Esophagus muscularis mucosa (tissue), 4 donors: Measurements from ENCODE around the gene GNG7. TPM values are rescaled to one million over a fixed set of nuclear protein-coding genes. Genes with fewer than 3 reads are reported as not detected.
A peak's percentile ranks its signal among the peaks of the same experiment; 100 is the strongest.

Source experiments
- DNase-seq: peaks from one replicate; pipeline ENCODE4 v3.0.0-alpha.2; 2017; ENCODE audit errors: extremely low spot score
- H3K27ac ChIP-seq, 4 donors: fragments of 200-600 bp; sonication (generic); replicated peaks in 1 of 4; 1 replicate in 3 of 4; 2 replicates in 1 of 4; pipeline ENCODE4 v1.5.1; 2016 to 2019; ENCODE audit warnings: mild to moderate bottlenecking in 1 of 4
- H3K27me3 ChIP-seq, 4 donors: fragments of 200-600 bp; sonication (generic); one replicate each; pipeline versions ENCODE4 v1.5.1 to v1.6.0; 2016 to 2019
- H3K36me3 ChIP-seq, 4 donors: fragments of 200-600 bp; sonication (generic); one replicate each; pipeline ENCODE4 v1.5.1; 2016 to 2019
- H3K4me1 ChIP-seq, 4 donors: fragments of 200-600 bp; sonication (generic); one replicate each; pipeline ENCODE4 v1.5.1; 2016 to 2019
- H3K4me3 ChIP-seq, 4 donors: fragments of 200-600 bp; sonication (generic); 1 replicate in 2 of 4; 2 replicates in 2 of 4; pipeline ENCODE4 v1.5.1; 2016 to 2019; ENCODE audit warnings: mild to moderate bottlenecking in 4 of 4, moderate library complexity in 1 of 4
- H3K9me3 ChIP-seq, 4 donors: fragments of 200-600 bp; sonication (generic); 1 replicate in 3 of 4; 2 replicates in 1 of 4; pipeline ENCODE4 v1.5.1; 2016 to 2019
- CTCF ChIP-seq, 3 experiments: fragments of 200-600 bp in 2 of 3; fragments of 450-650 bp in 1 of 3; sonication (generic) in 2 of 3; IDR thresholded peaks; one replicate each; pipeline ENCODE4 v1.5.1; 2017 to 2019; ENCODE audit warnings: antibody characterized with exemption in 3 of 3, mild to moderate bottlenecking in 2 of 3, moderate library complexity in 1 of 3
- EP300 ChIP-seq: sonication (generic); formaldehyde crosslinking; IDR thresholded peaks from one replicate; pipeline ENCODE4 v1.6.1; 2017; ENCODE audit warnings: antibody characterized with exemption
- POLR2A ChIP-seq: fragments of 450-650 bp; IDR thresholded peaks from one replicate; pipeline ENCODE4 v1.6.1; 2017; ENCODE audit warnings: antibody characterized with exemption, moderate library complexity, mild to moderate bottlenecking, low read depth
- POLR2AphosphoS5 ChIP-seq, 2 donors: sonication (generic); formaldehyde crosslinking; IDR thresholded peaks; one replicate each; pipeline ENCODE4 v1.6.1; 2017; ENCODE audit warnings: antibody characterized with exemption in 2 of 2
- WGBS: methylation state at CpG from one replicate; pipeline ENCODE4 v1.1.5; 2018; 5-methylcytosine and 5-hydroxymethylcytosine counted together
- intact Hi-C: fragments of 100-400 bp; cut with DNase I; formaldehyde crosslinking; loops from one replicate; pipeline ENCODE4 v1.15.1; 2023
- total RNA-seq, 4 donors: library from RNA; depleted of rRNA; stranded (reverse); fragments of >200 nt; gene quantifications; one replicate each; pipeline versions ENCODE4 v1.1.0 to v1.2.1, GENCODE V29; 2016

GNG7 gene
- total RNA-seq, 4 donors from 2014 or later: 6.3 to 18.8 (median 13.0) TPM

- Histone ChIP-seq H3K27me3 (peaks cover 0 to 14% (median 0%) of the 10 kb centered on the region in 4 donors), H3K4me3 (no peak overlapping the region), H3K4me1 (no peaks in the 10 kb centered on the region), H3K36me3 (peaks cover 0 to 4% (median 0%) of the 10 kb centered on the region in 4 donors), H3K9me3 (peaks cover 0 to 11% (median 7%) of the 10 kb centered on the region in 4 donors), H3K27ac (no peak overlapping the region)
- 69% methylated on average over 5 of the region's 5 CpGs for WGBS
- DNase-seq: no peak
- intact Hi-C loops: no loop called here
- TF ChIP-seq CTCF (IDR thresholded peaks at IDR 0.05) (no peak), EP300 (no peak), POLR2AphosphoS5 (IDR thresholded peaks at IDR 0.05) (no peak), POLR2A (no peak)
Observed at GRCh38 chr19:2711875-2712205, 9.3 kb upstream of the GNG7 start.

GRCh38 chr19:2711172-2711874 is 8.8 kb upstream of the GNG7 start:
- TF ChIP-seq EP300 (no peak), CTCF (IDR thresholded peaks at IDR 0.05) (no peak)
- intact Hi-C loops: no loop called here
- peaks cover 0 to 4% (median 0%) of the 10 kb centered on the region in 4 donors for H3K36me3 ChIP-seq
- no peak overlapping the region for H3K27ac ChIP-seq
- no peak for DNase-seq
- H3K27me3 ChIP-seq: peaks cover 0 to 10% (median 0%) of the 10 kb centered on the region in 4 donors
- H3K4me3 ChIP-seq: no peak overlapping the region
- WGBS: 73% methylated on average over 17 of the region's 17 CpGs
- H3K9me3 ChIP-seq: peaks cover 0 to 11% (median 7%) of the 10 kb centered on the region in 4 donors
- no peaks in the 10 kb centered on the region for H3K4me1 ChIP-seq

- intact Hi-C loops: no loop called here
- Histone ChIP-seq H3K4me3 (no peak overlapping the region), H3K4me1 (peaks cover 10 to 21% (median 17%) of the 10 kb centered on the region in 4 donors), H3K9me3 (no peaks in the 10 kb centered on the region), H3K27me3 (no peaks in the 10 kb centered on the region), H3K36me3 (no peaks in the 10 kb centered on the region), H3K27ac (no peak overlapping the region)
- DNase-seq: no peak
- 92% methylated on average over 5 of the region's 5 CpGs for WGBS
- TF ChIP-seq POLR2AphosphoS5 (IDR thresholded peaks at IDR 0.05): no peak
- TF ChIP-seq CTCF (IDR thresholded peaks at IDR 0.05): no peak
- TF ChIP-seq EP300: no peak
Observed at GRCh38 chr19:2706251-2706650, 3.8 kb upstream of the GNG7 start.

- intact Hi-C loops: no loop called here
- Histone ChIP-seq H3K4me1 (peaks cover 13 to 31% (median 22%) of the 10 kb centered on the region in 4 donors), H3K27ac (no peak overlapping the region), H3K27me3 (no peaks in the 10 kb centered on the region), H3K36me3 (no peaks in the 10 kb centered on the region), H3K4me3 (no peak overlapping the region), H3K9me3 (no peaks in the 10 kb centered on the region)
- no peak for TF ChIP-seq POLR2AphosphoS5 (IDR thresholded peaks at IDR 0.05)
- no peak for TF ChIP-seq POLR2A
- no peak for TF ChIP-seq CTCF (IDR thresholded peaks at IDR 0.05)
- no peak for TF ChIP-seq EP300
- DNase-seq: no peak
- WGBS: 80% methylated on average over 6 of the region's 6 CpGs
Observed at GRCh38 chr19:2703691-2704216, 1.3 kb upstream of the GNG7 start.

GRCh38 chr19:2703077-2703437 is 563 bp upstream of the GNG7 start:
- H3K36me3 ChIP-seq: no peaks in the 10 kb centered on the region
- DNase-seq: no peak
- 81% methylated on average over 5 of the region's 5 CpGs for WGBS
- no peaks in the 10 kb centered on the region for H3K9me3 ChIP-seq
- peak overlapping the region; percentile 71 to 73 (median 72) for H3K4me3 ChIP-seq
- TF ChIP-seq POLR2A: no peak
- no peak for TF ChIP-seq EP300
- TF ChIP-seq CTCF (IDR thresholded peaks at IDR 0.05): no peak
- TF ChIP-seq POLR2AphosphoS5 (IDR thresholded peaks at IDR 0.05): no peak
- peak overlapping the region in 2 of 4 donors; percentile 29 to 46 for H3K27ac ChIP-seq
- intact Hi-C loops: no loop called here
- H3K4me1 ChIP-seq: peaks cover 13 to 31% (median 22%) of the 10 kb centered on the region in 4 donors
- no peaks in the 10 kb centered on the region for H3K27me3 ChIP-seq
